Activated naive CD8-positive, alpha-beta T cell treated with anti-CD3 and anti-CD28 coated beads, Interleukin-2, amount 10 ng/mL, durations not matched to agents 7 days and 5 days (primary cell): ENCODE data around the gene TRMT6. TPM values are rescaled to one million over a fixed set of nuclear protein-coding genes. Genes with fewer than 3 reads are reported as not detected.

Experiments used
- ATAC-seq: fragments of 150-1000 bp; cut with Tn5 transposase; one replicate; pipeline ENCODE4 v1.10.0; 2021; ENCODE audit warnings: low read depth, moderate library complexity
- POLR2A ChIA-PET: fragments of 350-600 bp; sonication (Branson Sonifier 250); formaldehyde crosslinking; loops from one replicate; lab custom pipeline; 2021; ENCODE audit warnings: antibody characterized with exemption; lab: Charles Lee
- DNase-seq: peaks from one replicate; pipeline ENCODE4 v3.0.0; 2021
- H3K27ac Mint-ChIP-seq: one replicate; pipeline ENCODE4 v1.8.0; 2022; ENCODE audit warnings: mild to moderate bottlenecking, mixed read lengths
- H3K27me3 Mint-ChIP-seq: one replicate; pipeline ENCODE4 v1.8.0; 2022; ENCODE audit warnings: mild to moderate bottlenecking, moderate library complexity, mixed read lengths
- H3K36me3 Mint-ChIP-seq: one replicate; pipeline ENCODE4 v1.8.0; 2021; ENCODE audit warnings: mild to moderate bottlenecking, mixed read lengths
- H3K4me1 Mint-ChIP-seq: one replicate; pipeline ENCODE4 v1.8.0; 2021; ENCODE audit warnings: mixed read lengths
- H3K4me3 Mint-ChIP-seq: one replicate; pipeline ENCODE4 v1.8.0; 2022; ENCODE audit warnings: mild to moderate bottlenecking, moderate library complexity, mixed read lengths
- H3K9me3 Mint-ChIP-seq: one replicate; pipeline ENCODE4 v1.8.0; 2021; ENCODE audit warnings: mixed read lengths
- total RNA-seq, 2 experiments: library from RNA; stranded (reverse); gene quantifications; one replicate each; pipeline ENCODE4 v1.2.3, GENCODE V29; 2021

The TRMT6 gene
- total RNA-seq, 2 experiments from 2014 or later, result 14.7 to 15.1 TPM

DNA sequence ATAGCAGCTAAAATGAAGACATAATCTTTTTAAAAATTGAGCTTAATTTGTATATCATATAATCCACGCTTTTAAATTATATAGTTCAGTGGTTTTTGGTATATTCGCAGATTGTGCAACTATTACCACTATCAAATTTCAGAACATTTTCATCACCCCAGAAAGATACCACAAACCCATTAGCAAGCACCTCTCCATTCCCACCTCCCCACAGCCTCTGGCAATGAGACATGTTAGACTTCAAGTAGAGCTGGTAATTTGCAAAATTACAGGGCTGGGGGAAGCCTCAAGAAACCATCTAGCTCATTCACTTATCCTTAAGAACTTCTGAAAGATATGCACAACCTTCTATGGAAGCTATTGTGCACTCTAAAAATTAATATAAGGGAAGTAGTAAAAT is 37.2 kb downstream of the TRMT6 start:
- H3K4me3 Mint-ChIP-seq, result no peak overlapping the region
- H3K4me1 Mint-ChIP-seq, result peaks cover 4% of the 10 kb centered on the region
- H3K9me3 Mint-ChIP-seq, result no peaks in the 10 kb centered on the region
- peaks cover 71% of the 10 kb centered on the region for H3K27me3 Mint-ChIP-seq
- DNase-seq, result no peak
- no peak for ATAC-seq
- POLR2A ChIA-PET, result no interaction called here
- H3K36me3 Mint-ChIP-seq, result no peaks in the 10 kb centered on the region
- no peak overlapping the region for H3K27ac Mint-ChIP-seq

DNA sequence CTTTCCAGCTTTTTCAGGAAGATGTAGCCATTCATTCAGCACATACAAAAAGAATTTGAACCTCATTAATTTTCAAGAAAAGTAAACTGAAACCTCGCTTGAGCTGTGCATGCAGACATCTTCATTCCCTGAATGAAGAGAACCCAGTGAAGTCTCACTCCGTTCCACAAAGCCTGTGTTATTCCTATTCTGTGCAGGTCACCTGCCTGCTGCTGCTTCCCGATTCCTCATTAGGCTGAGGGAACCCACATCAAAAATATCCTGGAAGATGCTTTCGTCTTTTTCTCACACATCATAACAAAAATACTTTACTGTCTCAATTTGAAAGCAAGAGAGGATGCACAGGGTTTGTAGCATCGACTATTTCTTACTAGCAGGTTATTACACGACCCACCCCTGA is 40.1 kb downstream of the TRMT6 start:
- Mint-ChIP-seq H3K4me1 (peaks cover 4% of the 10 kb centered on the region), H3K27me3 (peaks cover 81% of the 10 kb centered on the region), H3K36me3 (no peaks in the 10 kb centered on the region), H3K27ac (no peak overlapping the region), H3K4me3 (no peak overlapping the region), H3K9me3 (no peaks in the 10 kb centered on the region)
- no peak for ATAC-seq
- no peak for DNase-seq
- POLR2A ChIA-PET, result no interaction called here

DNA sequence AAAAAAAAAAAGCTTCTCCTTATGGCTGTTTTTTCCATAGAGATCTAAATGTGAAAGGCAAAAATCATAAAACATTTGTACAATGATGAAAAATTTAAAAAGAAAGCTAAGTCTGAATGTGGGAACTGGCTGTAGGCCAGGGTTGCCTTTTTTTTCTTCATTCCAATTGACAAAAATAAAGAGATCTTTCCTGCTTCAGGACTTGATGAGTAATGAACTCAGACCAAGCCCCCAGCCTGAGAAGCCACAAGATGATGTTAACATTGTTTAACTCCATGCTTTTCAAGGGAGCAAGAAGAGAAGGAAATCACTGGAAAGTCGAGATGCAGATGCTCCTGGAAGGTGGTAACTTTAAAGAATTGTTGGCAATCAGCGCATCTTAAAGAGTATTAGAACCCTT is 41.4 kb downstream of the TRMT6 start:
- Mint-ChIP-seq H3K9me3 (no peaks in the 10 kb centered on the region), H3K4me1 (peaks cover 4% of the 10 kb centered on the region), H3K4me3 (no peak overlapping the region), H3K27me3 (peaks cover 71% of the 10 kb centered on the region), H3K27ac (no peak overlapping the region), H3K36me3 (no peaks in the 10 kb centered on the region)
- POLR2A ChIA-PET, result no interaction called here
- no peak for DNase-seq
- no peak for ATAC-seq

DNA sequence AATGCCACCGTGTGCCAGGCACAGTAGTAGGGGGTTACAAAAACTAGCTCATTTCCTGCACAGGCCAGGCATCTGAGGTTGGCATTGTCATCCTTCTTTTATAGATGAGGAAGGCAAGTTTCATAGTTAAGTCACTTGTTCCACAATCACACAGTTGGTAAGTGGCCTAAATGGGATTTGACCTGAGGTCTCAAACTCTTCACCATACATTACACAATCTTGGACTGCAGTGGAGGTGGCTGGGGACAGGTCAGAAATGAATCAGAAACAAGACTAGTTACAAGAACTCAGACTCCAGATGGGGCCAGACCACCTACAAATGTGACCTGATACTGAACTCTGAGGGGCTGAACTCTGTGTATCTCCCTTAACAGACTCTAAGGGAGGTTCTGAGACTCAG is 49.4 kb downstream of the TRMT6 start:
- Mint-ChIP-seq H3K9me3 (peaks cover 4% of the 10 kb centered on the region), H3K27me3 (peaks cover 43% of the 10 kb centered on the region), H3K4me1 (no peaks in the 10 kb centered on the region), H3K4me3 (no peak overlapping the region), H3K27ac (no peak overlapping the region), H3K36me3 (no peaks in the 10 kb centered on the region)
- DNase-seq (no peak), ATAC-seq (no peak)
- POLR2A ChIA-PET, result no interaction called here

DNA sequence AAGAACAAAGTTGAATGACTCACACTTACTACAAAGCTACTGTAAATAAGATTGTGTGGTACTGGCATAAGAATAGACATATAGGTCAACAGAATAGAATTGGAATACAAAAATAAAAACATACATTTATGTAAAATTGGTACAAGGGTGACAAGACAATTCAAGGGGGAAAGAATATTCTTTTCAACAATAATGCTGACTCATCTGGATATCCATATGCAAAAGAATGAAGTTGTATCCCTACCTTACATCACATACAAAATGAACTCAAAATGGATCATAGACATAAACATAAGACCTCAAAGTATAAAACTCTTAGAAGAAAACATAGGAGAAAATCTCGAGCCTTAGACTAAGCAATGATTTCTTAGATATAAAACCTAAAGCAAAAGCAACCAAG is 50.9 kb downstream of the TRMT6 start:
- peaks cover 1% of the 10 kb centered on the region for H3K36me3 Mint-ChIP-seq
- H3K27me3 Mint-ChIP-seq, result peaks cover 38% of the 10 kb centered on the region
- DNase-seq, result no peak
- H3K27ac Mint-ChIP-seq, result no peak overlapping the region
- peaks cover 6% of the 10 kb centered on the region for H3K9me3 Mint-ChIP-seq
- H3K4me3 Mint-ChIP-seq, result no peak overlapping the region
- no peak for ATAC-seq
- no peaks in the 10 kb centered on the region for H3K4me1 Mint-ChIP-seq
- POLR2A ChIA-PET, result no interaction called here

DNA sequence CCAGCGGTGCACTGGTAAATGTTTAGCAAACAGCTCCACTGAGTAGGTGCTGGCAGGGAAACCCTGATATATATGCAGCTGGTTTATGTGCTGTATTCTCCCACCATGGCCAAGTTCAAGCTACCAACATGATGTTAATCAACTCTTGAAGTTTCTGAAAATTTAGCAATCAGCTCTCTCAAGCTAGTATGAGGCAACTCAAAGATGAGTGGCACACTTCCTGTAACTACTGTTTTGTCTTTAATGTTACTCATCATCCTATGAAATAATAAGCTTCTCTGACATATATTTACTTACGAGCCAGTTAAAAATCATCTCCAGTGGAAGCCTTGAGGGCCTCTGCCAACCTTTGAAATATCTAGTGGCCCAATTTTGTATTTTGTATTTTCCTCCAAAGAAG is 54.7 kb downstream of the TRMT6 start:
- Mint-ChIP-seq H3K27me3 (peaks cover 29% of the 10 kb centered on the region), H3K27ac (no peak overlapping the region), H3K4me3 (no peak overlapping the region), H3K4me1 (no peaks in the 10 kb centered on the region), H3K36me3 (peaks cover 1% of the 10 kb centered on the region), H3K9me3 (peaks cover 6% of the 10 kb centered on the region)
- DNase-seq (no peak), ATAC-seq (no peak)
- POLR2A ChIA-PET, result no interaction called here

DNA sequence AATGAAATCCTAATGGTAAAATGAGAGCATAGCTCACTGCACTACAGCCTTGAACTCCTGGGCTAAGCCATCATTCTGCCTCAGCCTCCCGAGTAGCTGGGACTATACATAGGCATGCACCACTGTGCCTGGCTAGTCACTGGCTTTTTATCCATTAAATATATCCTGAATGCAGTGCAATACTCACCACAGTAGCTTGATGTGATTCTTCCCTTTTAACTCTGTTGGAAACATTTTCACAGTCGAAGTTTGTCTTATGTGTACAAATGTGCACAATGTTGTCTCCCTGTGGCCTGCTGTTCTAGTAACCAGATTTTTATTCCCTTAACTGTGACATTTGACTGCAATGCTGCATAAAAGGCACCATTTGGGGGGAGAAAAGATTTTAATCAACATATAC is 56.7 kb downstream of the TRMT6 start:
- peaks cover 21% of the 10 kb centered on the region for H3K27me3 Mint-ChIP-seq
- POLR2A ChIA-PET, result no interaction called here
- H3K9me3 Mint-ChIP-seq, result peaks cover 6% of the 10 kb centered on the region
- no peaks in the 10 kb centered on the region for H3K4me1 Mint-ChIP-seq
- DNase-seq, result no peak
- H3K36me3 Mint-ChIP-seq, result peaks cover 1% of the 10 kb centered on the region
- H3K27ac Mint-ChIP-seq, result no peak overlapping the region
- no peak overlapping the region for H3K4me3 Mint-ChIP-seq
- ATAC-seq, result no peak

DNA sequence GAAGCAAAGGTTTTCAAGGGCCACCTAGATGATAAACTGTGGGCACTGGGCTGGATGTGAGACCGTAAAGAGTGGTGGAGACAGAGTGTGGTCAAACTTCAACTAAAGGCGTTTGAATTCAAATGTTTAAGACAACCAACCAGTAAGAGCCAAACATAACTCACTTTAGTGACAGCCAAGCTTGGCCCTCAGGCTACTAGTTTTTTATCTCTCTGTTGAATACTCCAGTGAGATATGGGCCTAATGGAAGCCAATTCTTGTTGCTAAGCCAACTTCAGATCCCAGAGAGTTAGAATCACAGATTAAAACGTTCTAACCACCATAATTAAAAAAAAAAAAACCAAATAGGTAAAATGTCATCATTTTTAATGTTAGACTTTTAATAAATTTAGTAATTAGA is 57.3 kb downstream of the TRMT6 start:
- peaks cover 20% of the 10 kb centered on the region for H3K27me3 Mint-ChIP-seq
- POLR2A ChIA-PET, result no interaction called here
- no peaks in the 10 kb centered on the region for H3K4me1 Mint-ChIP-seq
- H3K27ac Mint-ChIP-seq, result no peak overlapping the region
- no peak for ATAC-seq
- no peak overlapping the region for H3K4me3 Mint-ChIP-seq
- peaks cover 6% of the 10 kb centered on the region for H3K9me3 Mint-ChIP-seq
- H3K36me3 Mint-ChIP-seq, result peaks cover 1% of the 10 kb centered on the region
- no peak for DNase-seq

DNA sequence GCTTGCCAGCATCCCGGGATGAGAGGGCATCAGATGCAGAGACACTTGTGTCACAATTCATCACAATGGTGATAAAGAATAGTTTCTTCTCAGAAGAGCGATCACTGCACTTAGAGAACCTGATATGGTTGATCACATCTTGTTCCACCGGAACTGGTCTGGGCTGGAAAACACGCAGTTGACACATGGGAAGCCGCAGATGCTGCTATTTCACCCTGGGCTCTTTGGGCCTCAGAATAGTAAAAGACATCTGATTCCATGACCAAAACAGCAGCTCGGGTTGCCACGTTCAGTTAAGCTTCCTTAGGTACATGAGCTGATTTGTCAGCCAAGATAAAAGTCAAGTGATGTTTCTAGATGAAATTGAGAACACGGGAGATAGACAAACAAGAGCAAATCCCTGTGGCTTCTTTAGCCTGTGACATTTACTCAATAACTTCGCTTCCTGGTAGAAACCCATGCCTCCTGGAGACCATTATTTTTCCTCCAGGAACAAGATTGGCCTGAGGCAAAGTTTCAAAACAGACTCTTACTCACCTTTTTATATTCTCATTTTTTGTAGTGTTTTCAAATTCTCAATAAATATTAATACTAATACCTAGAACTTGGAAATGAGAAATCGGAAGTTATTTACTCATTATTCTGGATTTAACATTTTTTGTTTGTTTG is 59.4 kb downstream of the TRMT6 start:
- POLR2A ChIA-PET, result no interaction called here
- ATAC-seq (no peak), DNase-seq (no peak)
- H3K27ac Mint-ChIP-seq, result no peak overlapping the region
- H3K27me3 Mint-ChIP-seq, result peaks cover 11% of the 10 kb centered on the region
- H3K4me1 Mint-ChIP-seq, result no peaks in the 10 kb centered on the region
- H3K9me3 Mint-ChIP-seq, result peaks cover 2% of the 10 kb centered on the region
- H3K4me3 Mint-ChIP-seq, result no peak overlapping the region
- H3K36me3 Mint-ChIP-seq, result peaks cover 1% of the 10 kb centered on the region

DNA sequence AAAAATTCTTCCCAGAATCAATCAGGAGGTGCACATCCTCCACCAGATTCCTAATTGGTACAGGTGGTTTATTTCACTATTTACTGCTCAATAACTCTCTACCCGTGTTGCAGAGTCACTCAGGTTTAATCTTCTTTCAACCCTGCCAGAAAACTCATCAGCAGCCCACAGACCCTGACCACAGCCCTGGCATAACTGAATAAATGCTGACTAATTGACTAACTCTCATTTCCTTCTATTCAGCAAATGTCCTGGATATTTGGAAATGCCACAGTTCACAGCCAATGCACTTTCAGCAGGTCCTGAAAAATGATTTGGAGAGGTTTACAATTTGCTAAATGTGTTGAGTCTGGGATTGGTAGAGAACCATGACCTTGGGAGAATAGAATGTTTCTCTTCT is 62.3 kb downstream of the TRMT6 start:
- H3K27me3 Mint-ChIP-seq, result peaks cover 9% of the 10 kb centered on the region
- POLR2A ChIA-PET, result no interaction called here
- H3K36me3 Mint-ChIP-seq, result no peaks in the 10 kb centered on the region
- H3K4me3 Mint-ChIP-seq, result no peak overlapping the region
- ATAC-seq (no peak), DNase-seq (no peak)
- H3K9me3 Mint-ChIP-seq, result no peaks in the 10 kb centered on the region
- no peaks in the 10 kb centered on the region for H3K4me1 Mint-ChIP-seq
- H3K27ac Mint-ChIP-seq, result no peak overlapping the region

DNA sequence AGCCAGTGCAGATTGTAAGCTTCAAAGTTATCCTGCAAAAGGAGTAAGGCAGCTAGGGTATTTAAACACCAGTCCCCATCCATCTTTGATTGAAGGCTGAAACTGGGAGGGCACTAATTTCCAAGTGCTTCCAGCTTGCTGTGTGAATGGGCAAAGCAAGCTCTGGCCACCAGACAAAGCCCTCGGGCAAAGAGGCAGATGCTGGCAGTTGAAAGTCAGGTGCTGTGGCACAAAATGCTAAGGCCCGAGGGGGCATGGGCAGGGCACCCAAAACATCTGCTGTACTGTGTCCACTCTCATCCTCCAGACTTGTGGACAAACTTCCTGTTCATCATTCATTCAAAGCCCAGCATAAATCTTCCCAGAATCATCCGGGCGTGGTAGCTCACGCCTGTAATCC is 62.9 kb downstream of the TRMT6 start:
- Mint-ChIP-seq H3K4me1 (no peaks in the 10 kb centered on the region), H3K27ac (no peak overlapping the region), H3K9me3 (no peaks in the 10 kb centered on the region), H3K36me3 (no peaks in the 10 kb centered on the region), H3K4me3 (no peak overlapping the region), H3K27me3 (peaks cover 12% of the 10 kb centered on the region)
- no peak for ATAC-seq
- DNase-seq, result no peak
- POLR2A ChIA-PET, result no interaction called here

Other genes with a start within 250 kb of the TRMT6 start
- gene SHLD1, start 200.1 kb downstream of the TRMT6 start, total RNA-seq, result 1 to 10 TPM; 8.1 to 8.4 TPM
- under 1 TPM in 1 of 2 experiments, not detected in 1; 0.17 TPM for gene CHGB, start 39.0 kb downstream of the TRMT6 start, total RNA-seq
- 10 to 100 TPM; 22.6 to 23.5 TPM for gene MCM8, start 119 bp upstream of the TRMT6 start, total RNA-seq
- 10 to 100 TPM; 24.6 to 26.3 TPM for gene CRLS1, start 55.6 kb upstream of the TRMT6 start, total RNA-seq
- not detected for gene LRRN4, start 103.5 kb upstream of the TRMT6 start, total RNA-seq
- not detected for gene FERMT1, start 172.5 kb upstream of the TRMT6 start, total RNA-seq